BE2C (cell line): ENCODE measurements around the gene FOXO3.
"Not testable (repeated sequence)": the region's sequence is repeated elsewhere in the genome, so short reads cannot be mapped to it uniquely, and the experiment has no call there.

Source experiments
- DNase-seq: peaks from one replicate; pipeline ENCODE4 v3.0.0-alpha.2; 2020
- H3K27me3 ChIP-seq: fragments of 250-450 bp; sonication (Bioruptor Pico); 2 replicates; pipeline ENCODE4 v1.5.1; 2020; ENCODE audit warnings: mild to moderate bottlenecking
- H3K36me3 ChIP-seq: fragments of 250-450 bp; sonication (Bioruptor Pico); 2 replicates; pipeline ENCODE4 v1.5.1; 2020; ENCODE audit warnings: mild to moderate bottlenecking
- H3K4me1 ChIP-seq: fragments of 250-450 bp; sonication (Bioruptor Pico); 2 replicates; pipeline ENCODE4 v1.5.1; 2020
- H3K4me3 ChIP-seq: 2 replicates; pipeline ENCODE4 v1.5.1; 2011; ENCODE audit warnings: low read depth, low read length
- H3K9me3 ChIP-seq: fragments of 250-450 bp; sonication (Bioruptor Pico); 2 replicates; pipeline ENCODE4 v1.5.1; 2020
- CTCF ChIP-seq: IDR thresholded peaks from 2 replicates; pipeline ENCODE4 v1.5.1; 2012; ENCODE audit warnings: mild to moderate bottlenecking, low read depth, low read length

Gene FOXO3

GRCh38 chr6:108558372-108559096 lies 2.2 kb upstream of the FOXO3 start:
- TF ChIP-seq CTCF, result no peak
- Histone ChIP-seq H3K27me3 (no peaks in the 10 kb centered on the region), H3K4me3 (peak overlapping the region; percentile 86), H3K4me1 (peaks cover 5% of the 10 kb centered on the region), H3K36me3 (no peaks in the 10 kb centered on the region), H3K9me3 (no peaks in the 10 kb centered on the region)
- peak; percentile 99 for DNase-seq

- no peak for TF ChIP-seq CTCF
- peak; percentile 91 for DNase-seq
- Histone ChIP-seq H3K9me3 (no peaks in the 10 kb centered on the region), H3K36me3 (no peaks in the 10 kb centered on the region), H3K27me3 (no peaks in the 10 kb centered on the region), H3K4me1 (peaks cover 8% of the 10 kb centered on the region), H3K4me3 (peak overlapping the region; percentile 93)
Measured at GRCh38 chr6:108559097-108559883, 1.4 kb upstream of the FOXO3 start.

- Histone ChIP-seq H3K9me3 (no peaks in the 10 kb centered on the region), H3K4me1 (peaks cover 9% of the 10 kb centered on the region), H3K27me3 (no peaks in the 10 kb centered on the region), H3K4me3 (peak overlapping the region; percentile 93), H3K36me3 (no peaks in the 10 kb centered on the region)
- TF ChIP-seq CTCF, result no peak
- DNase-seq, result peak; percentile 79
Measured at GRCh38 chr6:108559884-108560462, 744 bp upstream of the FOXO3 start.

GRCh38 chr6:108561309-108561647 lies 561 bp downstream of the FOXO3 start:
- H3K27me3 ChIP-seq, H3K9me3 ChIP-seq, DNase-seq, H3K36me3 ChIP-seq: not testable (repeated sequence)
- Histone ChIP-seq H3K4me3 (peak overlapping the region; percentile 93), H3K4me1 (peaks cover 20% of the 10 kb centered on the region)

- DNase-seq, result peak; percentile 43
- H3K27me3 ChIP-seq, result no peaks in the 10 kb centered on the region
- H3K36me3 ChIP-seq, result no peaks in the 10 kb centered on the region
- no peaks in the 10 kb centered on the region for H3K9me3 ChIP-seq
- TF ChIP-seq CTCF, result no peak
- H3K4me3 ChIP-seq, result peak overlapping the region; percentile 93
- H3K4me1 ChIP-seq, result peaks cover 20% of the 10 kb centered on the region
Measured at GRCh38 chr6:108561742-108562502, 1.2 kb downstream of the FOXO3 start.

GRCh38 chr6:108562503-108562993 lies 1.8 kb downstream of the FOXO3 start:
- Histone ChIP-seq H3K36me3 (peaks cover 3% of the 10 kb centered on the region; the same call in 1 of the 2 replicates), H3K4me1 (peaks cover 15% of the 10 kb centered on the region), H3K4me3 (peak overlapping the region; percentile 93), H3K9me3 (no peaks in the 10 kb centered on the region), H3K27me3 (no peaks in the 10 kb centered on the region)
- DNase-seq, result peak; percentile 65
- 0 out of 2 replicates have a peak, but pooled peaks have one; percentile 17 for TF ChIP-seq CTCF
